HEK293T (cell line): Measurements from ENCODE around the gene CDH3.

ENCODE experiments used
- CTCF ChIA-PET: fragments of 350-600 bp; formaldehyde crosslinking; extraction: SDS; loops from one replicate; lab custom pipeline; 2021; ENCODE audit warnings: antibody characterized with exemption, inconsistent platforms; lab: Yijun Ruan, JAX
- POLR2A ChIA-PET: fragments of 350-600 bp; formaldehyde crosslinking; extraction: SDS; loops from one replicate; lab custom pipeline; 2020; ENCODE audit warnings: antibody characterized with exemption, inconsistent platforms; lab: Yijun Ruan, JAX
- DNase-seq: peaks from one replicate; pipeline ENCODE4 v3.0.0; 2012; ENCODE audit warnings: mixed read lengths; ENCODE audit errors: extremely low spot score
- ARNT ChIP-seq: fragments of 450-650 bp; IDR thresholded peaks from 2 replicates; pipeline ENCODE4 v1.6.1; 2017; ENCODE audit warnings: mild to moderate bottlenecking
- BHLHE40 ChIP-seq: fragments of 450-650 bp; IDR thresholded peaks from 2 replicates; pipeline ENCODE4 v1.6.1; 2016; ENCODE audit warnings: mild to moderate bottlenecking, moderate library complexity, borderline replicate concordance
- CTBP1 ChIP-seq: fragments of 450-650 bp; IDR thresholded peaks from 2 replicates; pipeline ENCODE4 v1.6.1; 2016; ENCODE audit warnings: borderline replicate concordance
- ELF4 ChIP-seq: fragments of 450-650 bp; IDR thresholded peaks from 2 replicates; pipeline ENCODE4 v1.6.1; 2017; ENCODE audit warnings: antibody characterized with exemption
- FOXA1 ChIP-seq: fragments of 450-650 bp; IDR thresholded peaks from 2 replicates; pipeline ENCODE4 v1.6.1; 2016; ENCODE audit warnings: mild to moderate bottlenecking
- FOXK2 ChIP-seq: fragments of 450-650 bp; IDR thresholded peaks from 2 replicates; pipeline ENCODE4 v1.6.1; 2016; ENCODE audit warnings: mild to moderate bottlenecking
- FOXM1 ChIP-seq: fragments of 450-650 bp; IDR thresholded peaks from 2 replicates; pipeline ENCODE4 v1.6.1; 2017; ENCODE audit warnings: mild to moderate bottlenecking, borderline replicate concordance
- HDGF ChIP-seq: fragments of 450-650 bp; IDR thresholded peaks from 2 replicates; pipeline ENCODE4 v1.6.1; 2017; ENCODE audit warnings: antibody characterized with exemption, borderline replicate concordance
- L3MBTL2 ChIP-seq: fragments of 450-650 bp; conservative IDR thresholded peaks from 2 replicates; pipeline ENCODE4 v1.6.1; 2016; ENCODE audit warnings: mild to moderate bottlenecking
- LEF1 ChIP-seq: fragments of 450-650 bp; IDR thresholded peaks from 2 replicates; pipeline ENCODE4 v1.6.1; 2017; ENCODE audit warnings: mild to moderate bottlenecking, borderline replicate concordance
- NFRKB ChIP-seq: fragments of 450-650 bp; IDR thresholded peaks from 2 replicates; pipeline ENCODE4 v1.6.1; 2016; ENCODE audit warnings: mild to moderate bottlenecking, moderate library complexity
- PKNOX1 ChIP-seq: fragments of 450-650 bp; IDR thresholded peaks from 2 replicates; pipeline ENCODE4 v1.6.1; 2016
- SP1 ChIP-seq: fragments of 450-650 bp; IDR thresholded peaks from 2 replicates; pipeline ENCODE4 v1.6.1; 2017
- SUZ12 ChIP-seq: fragments of 450-650 bp; IDR thresholded peaks from 2 replicates; pipeline ENCODE4 v1.6.1; 2016; ENCODE audit warnings: mild to moderate bottlenecking
- TARDBP ChIP-seq: fragments of 450-650 bp; IDR thresholded peaks from 2 replicates; pipeline ENCODE4 v1.6.1; 2016
- ZNF384 ChIP-seq: fragments of 450-650 bp; IDR thresholded peaks from 2 replicates; pipeline ENCODE4 v1.6.1; 2016

Gene CDH3

DNA sequence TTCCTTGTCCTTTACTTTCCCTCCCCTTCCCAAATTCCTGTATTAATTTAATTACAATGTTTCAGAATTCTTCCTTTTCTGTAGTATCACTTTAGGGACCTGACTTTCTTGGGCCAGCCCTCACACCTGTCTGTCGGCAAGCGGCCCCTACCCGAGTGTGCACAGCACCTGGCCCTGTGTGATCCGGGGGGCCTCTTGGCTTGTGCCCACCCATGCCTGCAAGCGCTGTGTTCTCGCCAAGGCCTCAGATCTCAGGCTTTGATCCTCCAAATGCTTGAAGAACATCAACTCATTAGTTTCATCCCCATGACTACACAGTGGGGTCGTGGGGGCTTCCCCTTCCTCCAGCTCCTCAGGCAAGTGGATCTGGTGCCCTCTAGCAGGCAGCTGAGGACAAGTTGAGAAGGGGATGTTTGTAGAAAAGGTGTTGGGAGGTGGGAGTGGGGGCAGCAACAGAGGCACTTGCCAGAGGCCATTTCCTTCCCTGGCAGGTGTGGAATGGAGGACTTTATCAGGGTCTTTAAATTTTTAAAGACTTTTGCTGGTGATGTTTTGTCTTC, 15.7 kb upstream of the CDH3 start:
- TF ChIP-seq NFRKB (no peak), ARNT (no peak), TARDBP (no peak), SUZ12 (no peak), PKNOX1 (no peak), L3MBTL2 (no peak), BHLHE40 (no peak), HDGF (no peak), FOXK2 (no peak), ELF4 (no peak), FOXA1 (no peak), CTBP1 (no peak), ZNF384 (no peak)
- DNase-seq: no peak
- CTCF ChIA-PET: no interaction called here
- POLR2A ChIA-PET: no interaction called here

DNA sequence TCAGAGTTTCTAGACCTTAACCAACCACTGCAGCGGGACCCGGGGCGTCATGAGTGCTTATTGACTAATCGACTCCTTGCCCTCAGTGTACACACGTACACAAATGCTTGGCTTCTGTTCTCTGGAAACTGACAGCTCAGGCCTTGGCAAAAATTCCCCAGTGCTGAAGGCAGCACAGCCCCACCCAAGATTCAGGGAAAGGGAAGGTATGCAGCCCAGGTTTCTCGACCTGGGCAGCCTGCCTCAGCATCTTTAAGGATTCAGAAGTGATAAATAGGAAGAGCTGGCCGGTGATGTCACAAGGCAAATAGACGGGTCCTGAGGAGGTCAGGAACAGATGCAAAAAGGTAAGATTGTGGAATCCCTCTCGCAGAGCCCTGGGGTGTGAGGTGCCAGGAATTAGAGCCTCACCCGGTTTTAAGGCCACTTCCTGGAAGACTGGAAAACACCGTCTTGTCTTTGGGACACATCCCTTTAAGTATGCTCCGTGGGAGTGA, 9.0 kb upstream of the CDH3 start:
- no peak for DNase-seq
- POLR2A ChIA-PET: no interaction called here
- CTCF ChIA-PET: no interaction called here
- no peak for TF ChIP-seq ARNT
- no peak for TF ChIP-seq PKNOX1
- no peak for TF ChIP-seq BHLHE40

- POLR2A ChIA-PET: no interaction called here
- CTCF ChIA-PET: no interaction called here
- DNase-seq: no peak
- TF ChIP-seq ARNT (no peak), FOXA1 (no peak)
Measured at GRCh38 chr16:68636818-68637217, 8.3 kb upstream of the CDH3 start.

DNA sequence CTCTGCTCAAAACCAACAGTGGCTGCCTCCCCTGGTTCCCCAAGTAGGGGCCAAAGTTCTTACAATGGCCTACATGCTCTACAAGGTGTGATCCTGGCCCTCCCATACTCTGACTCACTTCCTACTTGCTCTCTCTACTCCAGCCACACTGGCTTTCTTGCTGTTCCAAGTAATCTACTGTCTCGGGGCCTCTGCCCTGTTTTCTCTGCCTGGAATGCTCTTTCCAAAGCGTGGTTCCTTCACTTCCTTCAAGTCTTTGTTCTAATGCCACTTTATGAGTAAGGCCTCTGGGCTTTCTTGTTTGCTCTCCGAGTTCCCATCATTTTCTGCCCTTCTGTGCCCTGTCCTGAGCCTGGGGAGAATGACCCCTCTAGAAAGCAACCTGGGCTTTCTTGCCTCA, 4.1 kb upstream of the CDH3 start:
- ChIA-PET CTCF (no interaction called here), POLR2A (no interaction called here)
- no peak for DNase-seq
- TF ChIP-seq BHLHE40 (no peak), ZNF384 (no peak), LEF1 (no peak), SUZ12 (no peak), ELF4 (no peak), L3MBTL2 (no peak)

GRCh38 chr16:68642047-68642435, 3.1 kb upstream of the CDH3 start:
- no peak for TF ChIP-seq SUZ12
- no peak for TF ChIP-seq PKNOX1
- no peak for TF ChIP-seq NFRKB
- TF ChIP-seq L3MBTL2: no peak
- no peak for TF ChIP-seq FOXA1
- no peak for TF ChIP-seq FOXM1
- TF ChIP-seq ELF4: no peak
- TF ChIP-seq CTBP1: no peak
- TF ChIP-seq ARNT: no peak
- no peak for TF ChIP-seq LEF1
- no peak for TF ChIP-seq SP1
- no peak for TF ChIP-seq HDGF
- no peak for TF ChIP-seq ZNF384
- no peak for TF ChIP-seq TARDBP
- no peak for TF ChIP-seq BHLHE40
- TF ChIP-seq FOXK2: no peak
- POLR2A ChIA-PET: no interaction called here
- CTCF ChIA-PET: no interaction called here
- DNase-seq: no peak

DNA sequence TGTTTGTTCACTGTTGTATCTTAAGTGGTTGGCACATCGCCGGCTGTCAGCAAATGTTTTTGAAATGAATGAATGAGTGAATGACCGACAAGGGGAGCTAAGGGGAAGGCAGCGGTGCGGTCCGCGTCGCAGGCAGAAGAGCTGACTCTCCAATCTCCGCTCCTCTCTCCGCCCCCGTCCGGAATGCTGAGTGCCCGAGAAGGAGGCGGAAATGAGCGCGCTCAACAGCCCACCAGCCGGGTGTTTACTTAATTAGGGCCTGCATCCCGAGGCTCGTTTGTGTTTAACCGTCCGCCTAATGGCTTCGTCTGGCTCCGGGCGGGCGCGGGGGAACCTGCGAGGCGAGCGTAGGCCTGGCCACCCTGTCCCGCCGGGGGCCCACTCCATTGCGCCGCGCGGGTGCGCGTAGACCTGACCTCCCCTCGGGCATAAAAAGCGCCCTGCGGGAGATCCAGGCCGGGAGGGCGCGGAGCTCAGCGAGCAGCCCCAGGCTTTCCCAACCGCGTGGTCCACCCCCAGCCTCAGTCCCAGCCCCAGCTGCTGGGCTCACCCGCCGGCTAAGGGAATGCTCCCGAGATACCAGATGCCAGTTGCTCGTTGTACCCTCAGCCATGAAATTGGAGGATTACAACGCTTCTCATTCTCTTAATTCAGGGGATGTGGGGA, 2.5 kb upstream of the CDH3 start:
- peak; percentile 65 for TF ChIP-seq L3MBTL2
- no peak for TF ChIP-seq NFRKB
- ChIA-PET CTCF (no interaction called here), POLR2A (no interaction called here)
- no peak for DNase-seq

DNA sequence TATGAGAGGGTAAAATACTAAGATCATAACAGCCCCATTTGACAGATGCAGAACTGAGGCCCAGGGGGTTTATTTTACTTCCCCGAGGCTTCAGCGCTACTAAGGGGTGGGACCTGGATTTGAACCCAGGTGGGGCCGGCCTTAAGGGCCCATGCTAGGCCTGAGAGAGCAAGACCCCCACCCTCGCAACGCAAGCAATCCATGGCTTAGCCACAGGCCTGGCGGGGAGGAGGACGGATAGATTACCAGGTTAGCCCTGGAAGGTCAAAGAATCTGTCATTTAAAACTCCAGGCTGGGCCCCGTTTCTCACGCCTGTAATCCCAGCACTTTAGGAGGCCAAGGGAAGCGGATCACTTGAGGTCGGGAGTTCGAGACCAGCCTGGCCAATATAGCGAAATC, 1.9 kb upstream of the CDH3 start:
- CTCF ChIA-PET: no interaction called here
- DNase-seq: no peak
- TF ChIP-seq ELF4 (no peak), LEF1 (no peak), FOXA1 (no peak), FOXM1 (no peak), FOXK2 (no peak), L3MBTL2 (no peak), SUZ12 (no peak), NFRKB (no peak), SP1 (no peak), PKNOX1 (no peak), TARDBP (no peak), ZNF384 (no peak), BHLHE40 (no peak)
- POLR2A ChIA-PET: no interaction called here
